K562 treated with DMSO at 1 percent for 12 hours (cell line): ENCODE results near the gene TAF6L. TPM values are rescaled to one million over a fixed set of nuclear protein-coding genes. Genes with fewer than 3 reads are reported as not detected.

Source experiments
- total RNA-seq: library from RNA; unstranded; fragments of 300-600 nt; gene quantifications from 2 replicates; pipeline ENCODE4 v1.2.3, GENCODE V29; 2022; ENCODE audit not compliant: insufficient read depth

TAF6L gene, protein sequence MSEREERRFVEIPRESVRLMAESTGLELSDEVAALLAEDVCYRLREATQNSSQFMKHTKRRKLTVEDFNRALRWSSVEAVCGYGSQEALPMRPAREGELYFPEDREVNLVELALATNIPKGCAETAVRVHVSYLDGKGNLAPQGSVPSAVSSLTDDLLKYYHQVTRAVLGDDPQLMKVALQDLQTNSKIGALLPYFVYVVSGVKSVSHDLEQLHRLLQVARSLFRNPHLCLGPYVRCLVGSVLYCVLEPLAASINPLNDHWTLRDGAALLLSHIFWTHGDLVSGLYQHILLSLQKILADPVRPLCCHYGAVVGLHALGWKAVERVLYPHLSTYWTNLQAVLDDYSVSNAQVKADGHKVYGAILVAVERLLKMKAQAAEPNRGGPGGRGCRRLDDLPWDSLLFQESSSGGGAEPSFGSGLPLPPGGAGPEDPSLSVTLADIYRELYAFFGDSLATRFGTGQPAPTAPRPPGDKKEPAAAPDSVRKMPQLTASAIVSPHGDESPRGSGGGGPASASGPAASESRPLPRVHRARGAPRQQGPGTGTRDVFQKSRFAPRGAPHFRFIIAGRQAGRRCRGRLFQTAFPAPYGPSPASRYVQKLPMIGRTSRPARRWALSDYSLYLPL
- 26.4 and 31.9 TPM in 2 replicates for total RNA-seq

DNA sequence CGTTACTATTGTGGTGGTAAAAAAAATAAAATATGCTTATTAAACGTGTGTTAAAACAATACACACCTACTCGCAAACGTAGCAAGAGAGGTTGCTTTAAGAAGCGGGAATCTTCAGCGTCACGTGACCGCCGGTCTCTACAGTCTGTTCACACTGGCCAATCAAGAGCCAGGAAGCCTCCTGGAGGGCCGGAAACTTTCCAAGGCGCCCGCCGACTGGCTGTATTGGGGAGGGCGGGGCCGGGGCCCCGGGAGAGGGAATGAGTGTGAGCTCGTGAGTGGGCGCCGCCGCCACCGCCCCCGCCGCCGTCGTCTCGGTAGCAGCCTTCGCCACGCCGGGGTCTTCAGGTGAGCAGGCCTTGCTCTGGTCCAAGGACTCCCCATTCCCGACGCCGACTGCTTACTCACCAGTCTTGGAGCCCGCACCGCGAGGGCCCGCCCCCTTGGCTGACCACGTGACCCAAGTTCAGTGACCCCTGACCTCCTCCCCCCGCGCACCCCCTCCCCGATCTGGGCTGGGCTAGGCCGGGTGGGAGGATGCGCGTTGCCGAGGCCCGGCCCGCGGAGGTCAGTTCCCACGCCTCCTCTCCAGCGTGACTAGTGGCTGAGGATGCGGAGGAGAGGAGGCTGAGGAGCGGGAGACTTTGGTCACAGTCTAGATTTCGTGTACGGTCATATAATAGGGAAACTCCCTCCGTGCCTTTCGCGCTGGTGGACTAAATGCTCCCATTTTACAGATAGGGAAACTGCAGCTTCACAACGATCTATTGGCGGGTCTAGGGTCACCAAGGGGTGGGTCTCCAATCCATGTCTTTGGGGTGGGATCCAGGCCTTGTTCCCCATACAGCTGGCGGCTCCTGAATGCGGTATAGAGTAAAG lies at the start of gene TAF6L:
TSS of gene TAF6L (plus strand) at position 253 of the 878 bp plus-strand sequence. CDS start 4,388 bp downstream, outside the sequence.

DNA sequence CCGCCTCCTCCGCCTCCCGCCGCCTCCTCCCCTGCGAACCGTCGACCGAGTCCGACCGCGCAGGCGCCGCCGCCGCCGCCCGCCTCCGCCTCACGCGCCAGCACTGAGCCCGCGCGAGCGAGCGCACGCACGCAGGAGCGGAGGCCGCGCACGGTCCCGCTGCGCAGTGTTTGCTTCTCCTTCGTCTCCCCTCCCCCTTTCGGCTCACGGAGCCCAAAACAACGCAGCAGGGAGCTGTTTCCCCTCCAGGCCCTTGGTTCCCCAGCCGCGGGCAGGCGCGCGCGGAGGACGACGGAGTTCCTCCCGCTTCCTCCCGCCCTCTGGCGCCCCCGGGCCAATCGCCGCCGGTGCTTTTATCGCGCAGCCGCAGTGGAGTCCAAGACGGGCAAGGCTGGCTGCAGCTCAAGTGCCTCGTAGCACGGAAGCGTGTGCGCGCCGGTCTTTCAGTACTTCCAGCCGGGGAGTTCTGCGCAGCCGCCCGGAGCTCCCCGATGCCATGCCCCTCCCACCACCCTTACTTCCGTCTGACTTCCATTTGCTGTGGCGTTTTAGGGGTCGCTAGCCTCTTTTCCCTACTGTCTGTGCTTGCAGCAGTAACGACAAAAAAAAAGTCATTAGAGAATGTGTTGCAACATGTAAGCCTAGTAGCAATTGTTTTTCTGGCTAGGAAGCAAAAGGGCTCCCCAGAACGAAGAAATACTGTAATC lies 43.9 kb upstream of the TAF6L start, which contains the start of gene HNRNPUL2:
TSS of gene HNRNPUL2 (minus strand) at position 293 of the 707 bp plus-strand sequence. CDS start 301 bp downstream, outside the sequence.

DNA sequence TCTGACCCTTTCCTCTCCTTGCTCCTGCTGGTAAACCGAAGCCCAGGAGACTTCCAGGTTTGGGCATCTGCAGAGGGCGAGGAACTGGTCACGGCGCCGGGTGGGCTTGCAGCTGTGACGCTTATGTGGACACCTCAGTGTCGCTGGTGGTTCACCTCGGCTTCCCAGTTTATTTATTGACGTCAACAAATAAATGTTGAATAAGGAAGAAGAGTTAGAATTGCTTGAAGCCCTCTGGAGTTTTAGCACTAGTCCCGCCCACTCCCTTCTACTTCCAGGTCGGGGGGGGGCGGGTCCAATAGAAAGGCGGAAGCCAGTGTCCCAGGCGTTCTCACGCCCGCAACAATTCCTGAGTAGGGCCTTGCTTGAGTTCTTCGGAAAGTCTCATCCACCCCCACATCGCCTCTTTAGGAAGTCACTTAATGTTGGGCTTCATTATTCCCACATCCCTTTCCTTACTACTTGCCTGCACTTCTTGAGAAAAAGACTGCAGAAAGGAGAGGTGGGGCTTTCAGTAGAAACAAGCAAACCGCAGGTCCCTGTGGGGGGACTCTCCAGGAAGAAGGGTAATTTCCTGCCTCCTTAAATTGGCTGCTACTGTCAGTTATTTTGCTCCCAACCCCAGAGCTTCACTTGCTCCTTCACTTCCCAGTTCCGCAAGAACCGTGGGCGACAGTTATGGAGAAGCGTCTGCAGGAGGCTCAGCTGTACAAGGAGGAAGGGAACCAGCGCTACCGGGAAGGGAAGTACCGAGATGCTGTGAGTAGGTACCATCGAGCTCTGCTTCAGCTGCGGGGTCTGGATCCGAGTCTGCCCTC lies 42.8 kb upstream of the TAF6L start, which contains the start of gene TTC9C:
TSS of gene TTC9C (plus strand) at position 316 of the 818 bp plus-strand sequence. CDS start at position 679, 363 bp downstream.

DNA sequence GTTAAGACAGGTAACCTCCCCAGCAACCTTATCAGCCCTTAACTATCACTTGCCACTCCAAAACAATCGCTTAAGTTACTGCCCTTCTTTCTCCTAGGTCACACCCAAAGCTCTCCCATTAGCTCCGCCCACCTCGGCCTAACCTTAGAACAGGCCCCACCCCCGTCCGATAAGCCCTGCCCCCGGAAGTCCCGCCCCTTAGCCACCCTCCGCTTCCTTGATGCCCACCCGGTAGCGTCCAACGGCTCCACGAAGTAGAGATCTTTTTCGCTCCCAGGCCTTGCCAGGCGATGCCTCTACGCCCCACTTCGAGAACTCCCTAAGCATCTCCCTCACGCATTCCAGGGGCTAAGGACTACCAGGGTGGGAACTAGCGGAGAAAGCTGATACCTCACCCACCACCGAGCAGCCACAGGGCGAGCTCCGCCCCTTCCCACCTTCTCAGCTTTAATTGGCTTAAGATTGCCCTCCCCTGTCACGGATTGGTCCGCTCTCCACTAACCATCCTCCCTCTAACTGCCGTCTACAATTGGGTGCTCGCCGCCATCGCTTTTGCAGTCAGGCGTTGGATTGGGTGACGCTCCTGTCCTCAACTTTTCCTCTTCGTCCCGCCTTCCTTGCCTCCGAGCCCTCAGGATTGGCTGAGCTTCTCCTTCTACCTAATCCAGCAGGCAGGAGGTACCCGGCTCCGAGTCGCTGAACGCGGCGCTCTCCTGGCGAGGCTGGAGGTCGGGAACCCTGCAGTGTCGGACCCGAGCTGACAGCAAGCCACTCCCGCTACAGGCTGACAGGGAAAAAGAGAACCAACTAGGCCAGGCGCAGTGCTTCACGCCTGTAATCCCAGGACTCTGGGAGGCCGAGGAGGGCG lies 17.2 kb upstream of the TAF6L start, which contains the start of gene ZBTB3:
TSS of gene ZBTB3 (minus strand) at position 425 of the 868 bp plus-strand sequence. CDS start 496 bp downstream, outside the sequence.

DNA sequence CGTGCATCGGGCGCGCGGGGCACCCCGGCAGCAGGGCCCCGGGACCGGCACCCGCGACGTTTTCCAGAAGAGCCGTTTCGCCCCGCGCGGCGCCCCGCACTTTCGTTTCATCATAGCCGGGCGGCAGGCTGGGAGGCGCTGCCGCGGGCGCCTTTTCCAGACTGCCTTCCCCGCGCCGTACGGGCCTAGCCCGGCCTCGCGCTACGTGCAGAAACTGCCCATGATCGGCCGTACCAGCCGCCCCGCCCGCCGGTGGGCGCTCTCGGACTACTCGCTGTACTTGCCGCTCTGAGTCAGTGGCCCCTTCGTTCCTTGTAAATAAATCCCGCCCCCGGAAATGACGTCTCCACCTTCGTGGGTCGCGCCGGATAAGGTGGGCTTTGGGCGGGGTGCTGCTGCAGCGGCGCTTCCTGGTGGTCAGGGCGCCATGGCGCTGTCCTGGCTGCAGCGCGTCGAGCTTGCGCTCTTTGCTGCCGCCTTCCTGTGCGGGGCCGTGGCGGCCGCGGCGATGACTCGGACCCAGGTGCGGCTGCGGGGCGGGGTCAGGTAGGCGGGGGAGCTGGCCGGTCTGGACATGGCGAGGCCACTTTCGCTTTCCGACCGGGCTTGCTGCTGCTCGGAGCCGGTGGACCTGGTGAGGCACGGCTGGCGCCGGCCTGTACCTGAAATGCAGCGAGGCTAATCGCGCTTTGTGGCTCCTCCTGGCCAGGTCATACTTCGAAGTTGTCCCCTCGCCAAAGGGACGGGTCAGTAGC lies 16.0 kb downstream of the TAF6L start, which contains the start of gene TMEM179B:
TSS of gene TMEM179B (plus strand) at position 398 of the 755 bp plus-strand sequence. CDS start at position 428, 30 bp downstream.

DNA sequence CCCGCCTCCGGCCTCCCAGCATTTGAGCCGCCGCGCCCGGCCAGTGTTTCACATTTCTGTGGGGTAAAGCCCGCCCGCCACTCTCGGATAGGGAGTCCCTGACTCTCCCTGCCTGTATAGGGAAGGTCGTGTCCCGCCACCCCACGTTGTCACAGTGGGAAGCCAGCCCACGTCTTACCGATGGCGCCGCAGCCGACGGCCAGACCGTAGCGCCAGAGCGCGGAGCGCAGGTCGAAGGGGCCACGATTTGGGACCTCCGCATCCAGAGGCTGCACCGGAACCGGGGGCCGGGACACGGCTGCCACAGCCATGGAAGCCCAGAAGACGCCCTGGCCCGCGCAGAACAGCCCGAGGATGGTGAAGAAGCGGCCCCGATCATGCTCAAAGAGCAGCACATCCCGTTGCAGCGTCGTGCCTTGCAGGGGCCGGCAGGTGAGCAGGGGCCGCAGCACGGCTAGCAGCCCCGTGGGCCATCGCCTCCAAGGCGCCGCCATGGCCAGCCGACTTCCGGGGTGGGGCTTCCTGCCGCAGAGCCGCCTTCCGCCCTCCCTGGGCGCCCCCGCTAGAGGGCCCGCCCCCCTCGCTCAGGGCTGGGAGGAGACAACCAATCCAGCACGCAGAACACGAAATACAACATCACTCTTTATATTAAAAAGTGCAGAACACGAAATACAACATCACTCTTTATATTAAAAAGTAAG lies 20.5 kb downstream of the TAF6L start, which contains the start of gene TMEM223:
TSS of gene TMEM223 (minus strand) at position 506 of the 701 bp plus-strand sequence. CDS start at position 494, 12 bp downstream.

DNA sequence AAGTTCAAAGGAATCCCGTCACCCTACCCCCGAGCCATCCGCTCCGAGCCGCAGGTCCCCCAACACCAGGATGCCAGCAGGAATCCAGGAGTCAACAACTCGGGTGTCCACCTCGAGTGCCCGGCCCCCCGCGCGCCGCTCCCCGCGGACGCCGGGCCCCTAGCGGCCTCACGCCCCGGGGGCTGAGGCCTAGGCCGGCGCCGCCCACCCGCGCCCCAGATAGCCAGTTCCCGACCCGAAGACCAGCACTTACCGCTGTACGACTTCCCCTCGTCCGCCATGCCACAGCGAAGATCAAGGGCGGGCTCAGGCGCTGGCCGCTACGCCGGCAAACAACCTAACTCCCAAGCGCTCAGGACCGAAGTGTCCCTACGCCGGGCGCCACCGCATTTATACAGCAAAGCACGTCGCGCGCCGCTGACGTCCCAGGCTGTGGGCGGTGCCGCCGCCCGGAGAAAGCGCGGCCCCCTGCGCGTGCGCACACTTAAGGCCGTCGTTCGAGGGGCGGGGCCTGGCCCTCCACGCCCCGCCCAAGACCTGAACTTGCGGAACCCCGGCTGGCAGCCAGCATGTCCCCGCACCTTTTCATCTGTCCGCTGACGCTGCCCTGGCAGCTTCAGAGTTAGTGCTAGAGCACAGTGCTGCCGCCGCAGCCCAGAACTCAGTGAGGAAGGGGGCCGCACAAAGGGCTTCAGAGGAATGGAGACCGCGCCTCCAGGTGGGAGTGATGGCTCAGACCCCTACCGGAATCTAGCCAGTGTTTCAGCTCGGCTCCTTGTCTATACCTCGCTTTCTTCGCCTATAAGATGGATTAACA lies 34.1 kb downstream of the TAF6L start, which contains the start of gene NXF1:
TSS of gene NXF1 (minus strand) at position 365 of the 817 bp plus-strand sequence. CDS start at position 281, 84 bp downstream.

DNA sequence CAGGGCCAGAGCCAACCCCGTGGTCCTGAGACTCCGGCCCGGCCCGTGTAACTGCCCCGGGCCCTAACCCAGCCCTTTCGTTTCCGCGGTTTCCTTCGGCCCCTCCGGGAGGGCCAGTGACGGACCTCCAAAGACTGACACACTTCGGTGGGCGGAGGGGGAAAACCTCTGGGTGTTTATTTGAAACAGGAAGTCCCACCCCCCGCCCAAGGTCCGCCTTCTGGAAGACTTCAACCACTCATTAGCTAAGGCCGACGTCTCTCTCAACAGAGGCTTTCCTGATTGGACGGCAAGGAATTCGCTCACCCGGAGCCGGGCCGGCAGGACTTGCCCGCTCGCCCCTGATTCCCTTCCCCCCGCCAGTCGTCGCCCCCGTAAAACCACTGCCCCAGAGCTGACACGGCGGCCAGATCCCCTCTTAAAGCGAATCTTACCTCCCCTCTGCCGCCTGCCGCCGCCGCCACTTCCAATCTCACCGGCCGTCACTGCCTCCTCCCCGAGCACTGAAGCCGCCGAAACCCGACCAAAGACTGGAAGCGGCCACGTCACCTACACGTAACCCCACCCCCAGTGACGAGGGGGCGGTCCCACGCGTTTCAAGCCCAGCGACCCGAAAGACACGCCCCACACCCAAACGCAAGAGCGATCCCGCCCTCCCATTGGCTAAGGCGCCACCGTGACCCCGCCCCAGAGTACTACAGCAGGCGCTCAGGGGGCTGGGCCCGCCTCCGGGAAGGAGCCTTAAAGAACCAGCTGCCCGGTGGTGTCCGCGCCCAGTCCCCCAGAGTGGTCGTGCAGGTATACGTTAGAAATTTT lies 60.5 kb downstream of the TAF6L start, which contains the start of gene STX5:
TSS of gene STX5 (minus strand) at position 532 of the 816 bp plus-strand sequence. CDS start 808 bp downstream, outside the sequence.

DNA sequence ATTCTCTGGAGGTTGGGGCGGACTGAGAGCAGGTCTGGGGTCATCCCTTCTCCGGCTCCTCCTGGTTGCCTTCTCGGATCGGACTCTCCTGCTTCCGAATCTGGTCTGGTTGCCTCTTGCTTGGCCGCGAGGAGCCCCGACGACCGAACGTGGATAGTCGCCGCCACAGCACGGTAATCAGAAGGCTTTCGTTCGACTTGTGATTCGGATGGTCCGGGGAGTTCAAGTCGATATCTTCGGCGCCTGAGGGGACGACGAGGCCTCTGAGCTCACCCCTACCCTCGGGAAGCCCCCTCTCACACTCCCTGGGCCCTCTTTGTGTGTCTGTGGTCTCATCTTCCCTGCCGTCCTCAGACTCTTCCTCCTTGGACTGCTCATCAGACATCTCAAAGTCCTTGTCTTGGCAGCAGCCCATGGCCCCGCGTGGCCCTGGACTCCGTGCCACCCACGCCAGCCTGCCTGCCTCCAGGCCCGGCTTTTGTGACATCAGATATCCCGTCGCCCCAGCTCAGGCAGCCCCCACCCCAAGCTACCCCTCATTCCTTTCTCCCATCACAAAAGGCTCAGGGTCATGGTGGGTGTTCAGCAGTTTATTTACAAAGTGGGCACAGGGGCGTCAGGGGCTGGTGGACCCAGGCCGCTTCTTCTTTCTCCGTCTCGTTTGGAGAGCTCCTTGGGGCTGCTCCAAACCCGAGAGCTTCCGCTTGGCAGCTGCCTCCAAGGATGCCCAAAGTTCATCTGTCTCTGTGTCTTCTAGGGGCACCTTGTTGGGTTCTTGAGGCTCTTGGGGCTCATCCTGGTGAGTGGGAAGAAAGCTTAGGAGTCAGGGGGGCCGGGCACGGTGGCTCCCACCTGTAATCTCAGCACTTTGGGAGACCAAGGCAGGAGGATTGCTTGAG lies 61.4 kb downstream of the TAF6L start, which contains the start of gene TEX54:
TSS of gene TEX54 (minus strand) at position 506 of the 899 bp plus-strand sequence.

Other genes starting within 250 kb of the TAF6L start
- gene AHNAK, start 224.6 kb upstream of the TAF6L start, total RNA-seq: 12.9 and 42.0 TPM in 2 replicates
- 3,985 and 3,989 TPM in 2 replicates for gene EEF1G, start 197.5 kb upstream of the TAF6L start, total RNA-seq
- 16.7 and 23.4 TPM in 2 replicates for gene TUT1, start 179.9 kb upstream of the TAF6L start, total RNA-seq
- 62.1 and 107 TPM in 2 replicates for gene MTA2, start 169.5 kb upstream of the TAF6L start, total RNA-seq
- gene EML3, start 158.6 kb upstream of the TAF6L start, total RNA-seq: 21.6 and 34.7 TPM in 2 replicates
- gene ROM1, start 158.1 kb upstream of the TAF6L start, total RNA-seq: 0.81 and 3.0 TPM in 2 replicates
- gene B3GAT3, start 149.4 kb upstream of the TAF6L start, total RNA-seq: 94.9 and 105 TPM in 2 replicates
- gene GANAB, start 124.8 kb upstream of the TAF6L start, total RNA-seq: 161 and 356 TPM in 2 replicates
- 27.2 and 37.6 TPM in 2 replicates for gene INTS5, start 118.1 kb upstream of the TAF6L start, total RNA-seq
- 157 and 173 TPM in 2 replicates for gene C11orf98, start 106.2 kb upstream of the TAF6L start, total RNA-seq
- 50.4 and 52.2 TPM in 2 replicates for gene CSKMT, start 106.1 kb upstream of the TAF6L start, total RNA-seq
- 17.8 and 31.3 TPM in 2 replicates for gene UQCC3, start 99.7 kb upstream of the TAF6L start, total RNA-seq
- gene LBHD1, start 99.1 kb upstream of the TAF6L start, total RNA-seq: 3.6 and 10.6 TPM in 2 replicates
- gene UBXN1, start 92.3 kb upstream of the TAF6L start, total RNA-seq: 242 and 314 TPM in 2 replicates
- gene LRRN4CL, start 81.9 kb upstream of the TAF6L start, total RNA-seq: 0.70 TPM in 1 of 2 replicates, not detected in the other
- gene BSCL2, start 64.0 kb upstream of the TAF6L start, total RNA-seq: 44.2 and 44.8 TPM in 2 replicates
- not detected in 2 replicates for gene GNG3, start 63.7 kb upstream of the TAF6L start, total RNA-seq
- 17.1 and 39.0 TPM in 2 replicates for gene HNRNPUL2, start 43.9 kb upstream of the TAF6L start, total RNA-seq
- gene TTC9C, start 42.9 kb upstream of the TAF6L start, total RNA-seq: 32.8 and 62.0 TPM in 2 replicates
- gene ZBTB3, start 17.2 kb upstream of the TAF6L start, total RNA-seq: 1.9 and 3.0 TPM in 2 replicates
- gene POLR2G, start 9.8 kb upstream of the TAF6L start, total RNA-seq: 150 and 166 TPM in 2 replicates
- 42.8 and 48.4 TPM in 2 replicates for gene TMEM179B, start 16.0 kb downstream of the TAF6L start, total RNA-seq
- gene TMEM223, start 20.6 kb downstream of the TAF6L start, total RNA-seq: 21.7 and 26.1 TPM in 2 replicates
- 80.0 and 120 TPM in 2 replicates for gene NXF1, start 34.0 kb downstream of the TAF6L start, total RNA-seq
- gene STX5, start 60.7 kb downstream of the TAF6L start, total RNA-seq: 66.0 and 83.3 TPM in 2 replicates
- gene TEX54, start 61.4 kb downstream of the TAF6L start, total RNA-seq: not detected in 2 replicates
- gene WDR74, start 68.2 kb downstream of the TAF6L start, total RNA-seq: 47.8 and 60.3 TPM in 2 replicates
- 391 and 414 TPM in 2 replicates for gene SLC3A2, start 109.5 kb downstream of the TAF6L start, total RNA-seq
- gene CHRM1, start 150.0 kb downstream of the TAF6L start, total RNA-seq: not detected in 2 replicates
- not detected in 2 replicates for gene SLC22A6, start 213.6 kb downstream of the TAF6L start, total RNA-seq
- not detected in 2 replicates for gene SLC22A8, start 244.4 kb downstream of the TAF6L start, total RNA-seq